HEK293 (cell line): ENCODE data around the gene BACH2.
A peak's percentile ranks its signal among the peaks of the same experiment; 100 is the strongest.

ENCODE experiments used
- FEZF1 ChIP-seq: fragments of 450-650 bp; formaldehyde crosslinking; IDR thresholded peaks from 2 replicates; pipeline ENCODE4 v1.5.1; 2016; ENCODE audit warnings: missing biosample characterization, missing genetic modification characterization
- GLIS1 ChIP-seq: fragments of 450-650 bp; formaldehyde crosslinking; IDR thresholded peaks from 2 replicates; pipeline ENCODE4 v1.5.1; 2016; ENCODE audit warnings: missing biosample characterization, missing genetic modification characterization
- HIC1 ChIP-seq: fragments of 450-650 bp; formaldehyde crosslinking; IDR thresholded peaks from 2 replicates; pipeline ENCODE4 v1.5.1; 2016; ENCODE audit warnings: missing biosample characterization, missing genetic modification characterization
- IKZF3 ChIP-seq: fragments of 450-650 bp; IDR thresholded peaks from 2 replicates; pipeline ENCODE4 v1.5.0; 2018; ENCODE audit warnings: missing biosample characterization, mild to moderate bottlenecking, missing genetic modification characterization, moderate library complexity
- INSM2 ChIP-seq: fragments of 450-650 bp; formaldehyde crosslinking; IDR thresholded peaks from 2 replicates; pipeline ENCODE4 v1.5.1; 2016; ENCODE audit warnings: missing biosample characterization, missing genetic modification characterization
- KLF7 ChIP-seq: fragments of 450-650 bp; formaldehyde crosslinking; IDR thresholded peaks from 2 replicates; pipeline ENCODE4 v1.5.1; 2016; ENCODE audit warnings: missing biosample characterization, missing genetic modification characterization, borderline replicate concordance
- OSR2 ChIP-seq: fragments of 450-650 bp; formaldehyde crosslinking; IDR thresholded peaks from 2 replicates; pipeline ENCODE4 v1.5.1; 2016; ENCODE audit warnings: missing biosample characterization, missing genetic modification characterization
- PBX3 ChIP-seq: sonication (generic); formaldehyde crosslinking; IDR thresholded peaks from 2 replicates; pipeline ENCODE4 v1.8.1; 2022; ENCODE audit warnings: mild to moderate bottlenecking, moderate library complexity, missing genetic modification reagents
- PRDM10 ChIP-seq: fragments of 450-650 bp; formaldehyde crosslinking; IDR thresholded peaks from 2 replicates; pipeline ENCODE4 v1.5.1; 2016; ENCODE audit warnings: missing biosample characterization, missing genetic modification characterization
- SCRT1 ChIP-seq: fragments of 450-650 bp; formaldehyde crosslinking; IDR thresholded peaks from 2 replicates; pipeline ENCODE4 v1.5.1; 2016; ENCODE audit warnings: missing biosample characterization, missing genetic modification characterization, borderline replicate concordance
- ZBTB17 ChIP-seq: fragments of 450-650 bp; formaldehyde crosslinking; IDR thresholded peaks from 2 replicates; pipeline ENCODE4 v1.5.1; 2016; ENCODE audit warnings: missing biosample characterization, missing genetic modification characterization
- ZBTB6 ChIP-seq: fragments of 450-650 bp; formaldehyde crosslinking; IDR thresholded peaks from 2 replicates; pipeline ENCODE4 v1.5.1; 2017; ENCODE audit warnings: missing biosample characterization, missing genetic modification characterization
- ZEB2 ChIP-seq: fragments of 450-650 bp; formaldehyde crosslinking; IDR thresholded peaks from 2 replicates; pipeline ENCODE4 v1.5.1; 2016; ENCODE audit warnings: missing biosample characterization, missing genetic modification characterization
- ZFP41 ChIP-seq: fragments of 450-650 bp; formaldehyde crosslinking; IDR thresholded peaks from 2 replicates; pipeline ENCODE4 v1.5.1; 2016; ENCODE audit warnings: missing biosample characterization, missing genetic modification characterization, borderline replicate concordance
- ZIC2 ChIP-seq: fragments of 450-650 bp; formaldehyde crosslinking; IDR thresholded peaks from 2 replicates; pipeline ENCODE4 v1.5.1; 2016; ENCODE audit warnings: missing biosample characterization, missing genetic modification characterization
- ZNF10 ChIP-seq: fragments of 450-650 bp; formaldehyde crosslinking; IDR thresholded peaks from 2 replicates; pipeline ENCODE4 v1.5.1; 2017; ENCODE audit warnings: missing biosample characterization, missing genetic modification characterization
- ZNF18 ChIP-seq: fragments of 450-650 bp; formaldehyde crosslinking; IDR thresholded peaks from 2 replicates; pipeline ENCODE4 v1.5.1; 2016; ENCODE audit warnings: missing biosample characterization, missing genetic modification characterization
- ZNF302 ChIP-seq: fragments of 450-650 bp; formaldehyde crosslinking; IDR thresholded peaks from 2 replicates; pipeline ENCODE4 v1.5.1; 2016; ENCODE audit warnings: missing biosample characterization, missing genetic modification characterization, low read depth
- ZNF335 ChIP-seq: fragments of 450-650 bp; formaldehyde crosslinking; conservative IDR thresholded peaks from 2 replicates; pipeline ENCODE4 v1.5.1; 2016; ENCODE audit warnings: missing biosample characterization, missing genetic modification characterization
- ZNF561 ChIP-seq: fragments of 450-650 bp; IDR thresholded peaks from 2 replicates; pipeline ENCODE4 v1.5.1; 2018; ENCODE audit warnings: missing biosample characterization, missing genetic modification characterization, borderline replicate concordance
- ZNF677 ChIP-seq: fragments of 450-650 bp; IDR thresholded peaks from 2 replicates; pipeline ENCODE4 v1.5.0; 2018; ENCODE audit warnings: missing biosample characterization, mild to moderate bottlenecking, missing genetic modification characterization, moderate library complexity
- ZNF692 ChIP-seq: fragments of 450-650 bp; formaldehyde crosslinking; IDR thresholded peaks from 2 replicates; pipeline ENCODE4 v1.5.1; 2016; ENCODE audit warnings: missing biosample characterization, missing genetic modification characterization
- ZNF747 ChIP-seq: fragments of 450-650 bp; formaldehyde crosslinking; IDR thresholded peaks from 2 replicates; pipeline ENCODE4 v1.5.1; 2016; ENCODE audit warnings: missing biosample characterization, missing genetic modification characterization
- ZNF777 ChIP-seq: fragments of 450-650 bp; formaldehyde crosslinking; IDR thresholded peaks from 2 replicates; pipeline ENCODE4 v1.5.1; 2017; ENCODE audit warnings: missing biosample characterization, missing genetic modification characterization, borderline replicate concordance
- ZXDB ChIP-seq: fragments of 450-650 bp; formaldehyde crosslinking; IDR thresholded peaks from 2 replicates; pipeline ENCODE4 v1.5.1; 2016; ENCODE audit warnings: missing biosample characterization, missing genetic modification characterization

BACH2 gene

GRCh38 chr6:90216072-90216977, 80.3 kb downstream of the BACH2 start (continued):
- TF ChIP-seq ZBTB6 (no peak), ZNF335 (tag by site-specific recombination) (0 out of 2 replicates have a peak, but pooled peaks have one; percentile 20), FEZF1 (peak; percentile 99), ZNF561 (peak; percentile 33; the same call in 1 of the 2 replicates), OSR2 (tag by site-specific recombination) (peak; percentile 80), IKZF3 (tag by site-specific recombination) (no peak), HIC1 (no peak), ZFP41 (tag by site-specific recombination) (no peak), KLF7 (tag by site-specific recombination) (0 out of 2 replicates have a peak, but pooled peaks have one; percentile 12), ZBTB17 (tag by site-specific recombination) (no peak), INSM2 (tag by site-specific recombination) (0 out of 2 replicates have a peak, but pooled peaks have one; percentile 26), SCRT1 (tag by site-specific recombination) (no peak), ZNF677 (tag by site-specific recombination) (no peak), ZNF18 (tag by site-specific recombination) (no peak), ZNF692 (tag by site-specific recombination) (0 out of 2 replicates have a peak, but pooled peaks have one; percentile 19), ZNF10 (tag by site-specific recombination) (no peak), ZNF777 (no peak), ZEB2 (tag by site-specific recombination) (peak; percentile 85), ZNF747 (tag by site-specific recombination) (no peak), PBX3 (CRISPR knock-in tag) (no peak), ZIC2 (peak; percentile 33; the same call in 1 of the 2 replicates), ZXDB (tag by site-specific recombination) (peak; percentile 25; the same call in 1 of the 2 replicates), PRDM10 (tag by site-specific recombination) (peak; percentile 79), GLIS1 (tag by site-specific recombination) (no peak), ZNF302 (tag by site-specific recombination) (no peak)
